ENCODE results near the gene CFAP61. TPM values are rescaled to one million over a fixed set of nuclear protein-coding genes. Genes with fewer than 3 reads are reported as not detected.
"Not testable (repeated sequence)": the region's sequence is repeated elsewhere in the genome, so short reads cannot be mapped to it uniquely, and the experiment has no call there.

The CFAP61 gene
- total RNA-seq, 1 donor from 2014 or later = 2.0 TPM

DNA sequence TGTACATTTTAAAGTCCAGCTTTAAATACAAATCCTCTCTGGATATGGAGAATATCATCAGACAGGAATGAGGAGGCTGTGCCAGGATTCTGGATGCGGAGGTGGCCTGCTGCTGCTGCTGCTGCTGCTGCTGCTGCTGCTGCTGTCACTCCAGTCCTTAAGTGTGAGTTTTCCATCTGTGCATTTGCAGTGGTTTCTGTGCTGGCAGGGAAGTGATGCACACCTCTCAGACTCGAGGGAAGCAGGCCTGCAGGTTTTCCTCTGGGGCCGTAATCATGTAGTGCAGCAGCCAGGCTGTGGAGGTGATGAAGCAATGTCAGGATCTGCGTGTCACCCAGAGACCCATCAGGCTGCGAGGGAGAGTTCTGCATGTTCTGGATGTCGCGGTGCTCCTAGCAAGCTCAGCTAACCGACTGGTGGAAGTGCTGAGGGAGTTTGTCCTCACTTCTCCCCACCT lies 32.0 kb downstream of the CFAP61 start:
- FAIRE-seq (no peak), DNase-seq (ENCODE audit: low spot score in 2 of 2) (no peak)

DNA sequence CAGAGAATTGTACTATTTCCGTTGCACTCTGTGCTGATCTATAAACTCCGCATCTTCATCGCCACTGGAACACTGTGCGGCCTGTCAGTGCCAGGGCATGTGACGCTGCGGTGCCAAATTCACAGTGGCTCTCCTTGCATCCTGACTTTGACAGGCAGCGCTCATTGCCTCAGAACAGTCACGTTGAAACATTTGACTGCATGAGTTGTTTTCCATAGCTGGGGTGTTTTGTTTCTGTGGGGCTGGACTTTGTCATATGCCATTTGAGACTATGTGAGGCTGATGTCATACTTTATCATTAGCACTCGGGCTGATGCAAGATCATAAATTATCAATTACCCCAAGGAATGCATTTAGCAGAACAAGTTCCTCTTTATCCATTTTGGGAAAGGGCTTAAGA lies 32.7 kb downstream of the CFAP61 start:
- DNase-seq (ENCODE audit: low spot score in 2 of 2) (no peak), FAIRE-seq (no peak)

DNA sequence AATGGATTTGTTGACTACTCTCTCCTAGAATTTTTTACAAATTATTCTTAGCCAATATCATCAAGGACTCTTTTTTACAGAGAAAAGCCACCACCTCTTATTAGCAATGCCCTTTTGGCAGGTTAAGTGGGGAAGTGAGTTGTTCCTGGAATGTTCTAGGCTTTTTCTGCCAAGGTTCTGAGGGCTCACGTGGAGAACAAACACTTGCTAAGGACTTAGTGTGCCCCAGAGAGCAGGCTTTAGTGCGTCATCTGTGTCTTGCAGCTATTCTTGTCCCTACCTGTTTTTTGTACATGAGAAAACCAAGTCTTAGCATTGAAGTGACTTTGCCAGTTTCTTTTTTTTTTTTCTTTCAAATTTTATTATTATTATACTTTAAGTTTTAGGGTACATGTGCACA lies 33.5 kb downstream of the CFAP61 start:
- DNase-seq (ENCODE audit: low spot score in 2 of 2) = no peak
- no peak for FAIRE-seq

DNA sequence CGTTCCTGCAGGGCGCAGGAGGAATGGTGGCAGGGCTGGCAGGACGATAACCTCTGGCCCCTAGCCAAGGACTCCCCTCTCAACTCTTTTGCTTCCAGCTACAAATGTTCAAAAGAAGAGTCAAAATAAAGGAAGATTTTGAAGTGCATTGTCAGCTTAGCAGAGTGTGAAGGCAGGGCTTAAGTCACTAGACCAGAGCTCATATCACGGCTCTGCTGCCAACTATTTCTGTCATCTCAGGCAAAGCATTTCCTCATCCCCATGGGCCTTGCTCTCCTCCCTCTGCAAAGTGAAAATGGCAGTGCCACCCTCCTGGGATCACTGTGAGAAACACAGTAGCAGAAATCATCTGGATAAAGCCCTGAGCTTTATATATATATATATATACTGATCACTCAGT lies 36.7 kb downstream of the CFAP61 start:
- no peak for DNase-seq (ENCODE audit: low spot score in 2 of 2)
- FAIRE-seq = no peak

DNA sequence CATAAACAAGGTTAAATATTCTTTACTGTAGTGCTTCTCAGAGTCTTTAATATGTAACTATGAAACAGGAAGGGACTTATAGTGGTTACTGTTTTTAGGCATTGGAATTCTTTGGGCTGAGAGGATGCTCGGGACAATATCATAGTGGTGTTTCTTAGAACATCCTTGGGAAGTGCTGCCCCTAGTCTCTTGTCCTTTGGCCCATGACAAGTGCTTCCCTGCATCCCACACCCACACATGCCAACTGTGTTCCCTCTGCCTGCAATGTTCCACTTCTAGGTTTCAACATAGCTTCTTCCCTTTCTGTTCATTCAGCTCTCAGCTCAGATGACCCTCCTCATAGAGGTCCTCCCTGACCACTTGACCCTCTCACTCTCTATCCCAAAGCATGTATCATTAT lies 37.6 kb downstream of the CFAP61 start:
- DNase-seq (ENCODE audit: low spot score in 2 of 2) = no peak
- FAIRE-seq = no peak

DNA sequence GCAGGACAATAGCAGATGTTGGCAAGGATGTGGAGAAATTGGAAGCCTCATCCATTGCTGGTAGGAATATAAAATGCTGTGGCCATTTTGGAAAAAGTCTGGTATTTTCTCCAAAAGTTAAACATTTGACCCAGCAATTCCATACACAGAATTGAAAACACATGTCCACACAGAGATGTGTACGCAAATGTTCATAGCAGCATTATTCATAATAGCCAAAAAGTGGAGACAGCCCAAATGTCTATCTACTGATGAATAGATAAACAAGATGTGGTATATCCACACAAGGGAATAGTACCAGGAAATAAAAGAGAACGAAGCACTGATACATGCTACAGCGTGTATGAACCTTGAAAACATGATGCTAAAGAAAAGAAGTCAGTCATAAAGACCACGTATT lies 40.5 kb downstream of the CFAP61 start:
- DNase-seq (ENCODE audit: low spot score in 2 of 2) (no peak), FAIRE-seq (no peak)

DNA sequence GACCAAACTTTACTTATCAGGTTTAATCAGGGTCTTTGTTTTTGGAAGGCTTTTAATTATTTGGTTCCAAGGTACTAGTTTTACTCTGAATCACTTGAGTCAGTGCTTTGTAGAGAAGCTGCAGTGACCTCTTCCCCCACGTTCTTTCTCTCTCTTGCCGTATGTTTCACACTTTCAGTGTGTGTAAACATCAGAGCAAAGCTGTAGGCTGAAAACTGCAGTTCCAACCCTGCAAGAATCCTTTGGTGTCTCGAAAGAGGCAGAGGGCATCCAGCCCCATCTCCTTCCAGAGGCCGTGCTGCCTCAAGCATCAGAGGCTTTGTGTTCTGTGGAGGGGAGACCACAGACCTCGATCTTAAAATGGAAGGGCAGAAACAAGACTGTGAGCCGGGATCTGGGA lies 42.1 kb downstream of the CFAP61 start:
- FAIRE-seq = no peak
- DNase-seq (ENCODE audit: low spot score in 2 of 2) = no peak

DNA sequence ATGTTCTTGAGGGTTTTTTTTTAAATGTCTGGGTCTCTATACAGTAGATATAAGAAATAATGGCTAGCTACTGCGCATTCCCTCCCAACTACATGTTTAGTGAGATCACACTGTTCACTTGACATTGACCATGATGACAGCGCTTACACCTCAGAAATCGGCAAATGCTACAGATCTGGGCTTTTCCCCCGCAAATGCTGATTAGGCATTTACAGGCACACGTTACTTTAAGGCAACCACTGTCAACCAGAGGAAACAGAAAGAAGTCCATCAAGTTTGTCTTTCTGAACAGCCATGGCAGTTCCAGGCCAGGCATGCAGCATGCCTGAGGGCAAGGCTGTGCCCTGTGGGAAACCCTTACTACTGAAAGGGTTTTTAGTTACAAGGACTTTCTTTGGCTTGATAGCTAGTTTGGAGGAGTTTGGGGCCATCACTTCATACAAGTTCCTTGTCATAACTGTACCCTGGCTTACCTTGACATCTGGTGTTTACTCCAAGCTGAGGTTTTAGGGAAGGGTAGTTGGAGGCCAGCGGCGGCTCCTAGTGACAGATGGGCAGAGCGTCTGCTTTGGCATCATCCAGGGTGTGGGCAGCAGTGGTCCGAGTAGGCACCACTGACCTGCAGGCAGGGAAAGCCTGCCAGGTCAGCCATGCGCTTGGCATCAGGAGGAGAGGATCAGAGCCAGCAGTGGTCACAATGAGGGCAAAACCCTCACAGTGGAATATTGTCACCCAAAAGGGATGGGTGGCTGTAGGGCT lies 43.0 kb downstream of the CFAP61 start:
- DNase-seq (ENCODE audit: low spot score in 2 of 2) = no peak
- FAIRE-seq = no peak

DNA sequence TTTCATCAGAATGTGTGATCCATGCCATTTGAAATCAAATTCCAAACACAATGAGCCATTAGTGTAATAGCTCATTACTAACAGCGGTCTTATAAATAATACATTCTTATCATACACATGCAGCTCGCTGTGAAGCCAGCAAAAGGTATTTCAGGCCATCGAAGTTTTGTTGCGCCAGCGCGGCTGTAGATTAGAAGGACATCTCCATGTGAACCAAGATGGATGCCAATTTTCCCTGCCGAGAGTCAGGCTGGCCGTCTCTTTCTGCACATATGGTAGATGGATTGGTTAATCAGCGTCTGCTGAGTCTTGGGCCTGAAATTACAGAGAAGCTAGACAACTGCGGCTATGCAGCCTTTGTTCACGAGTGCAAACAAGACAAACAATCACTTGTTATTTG lies 44.1 kb downstream of the CFAP61 start:
- FAIRE-seq = no peak
- DNase-seq (ENCODE audit: low spot score in 2 of 2) = no peak

DNA sequence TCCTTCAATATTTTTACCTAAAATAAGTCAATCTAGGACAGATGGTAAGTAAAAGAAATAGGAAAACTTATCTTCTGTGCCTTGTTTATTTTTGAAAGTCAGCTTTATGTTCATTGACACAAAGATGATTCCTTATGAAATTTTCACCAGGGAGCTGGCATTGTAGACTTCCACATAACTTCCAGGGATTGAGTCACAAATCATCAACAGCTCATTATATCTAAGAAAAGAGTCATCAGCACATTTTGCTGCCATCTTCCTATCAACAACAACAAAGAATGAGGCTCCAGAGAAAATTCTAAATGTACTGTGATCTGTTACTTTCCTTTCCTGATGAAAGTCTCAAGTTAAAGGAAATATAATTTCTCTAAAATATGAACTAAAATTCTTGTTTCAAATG lies 48.5 kb downstream of the CFAP61 start:
- FAIRE-seq (no peak), DNase-seq (ENCODE audit: low spot score in 2 of 2) (no peak)

DNA sequence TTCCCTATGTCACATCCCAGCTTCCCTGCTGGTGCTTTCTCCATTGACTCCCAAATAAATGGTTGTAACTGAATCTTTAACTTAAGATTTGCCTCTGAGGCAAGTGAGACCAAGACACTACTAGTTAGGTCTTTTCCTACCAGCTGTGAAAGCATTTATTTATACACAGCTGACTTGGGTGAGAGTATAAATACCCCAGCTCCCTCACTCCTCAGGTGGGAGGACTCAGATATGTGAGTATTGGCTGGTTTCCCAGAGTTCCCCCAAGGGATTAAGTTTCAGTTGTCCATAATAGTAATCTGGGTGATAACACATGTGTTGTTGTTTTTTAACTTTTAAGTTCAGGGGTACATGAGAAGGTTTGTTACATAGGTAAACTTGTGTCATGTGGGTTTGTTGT lies 49.8 kb downstream of the CFAP61 start:
- FAIRE-seq (no peak), DNase-seq (ENCODE audit: low spot score in 2 of 2) (no peak)

DNA sequence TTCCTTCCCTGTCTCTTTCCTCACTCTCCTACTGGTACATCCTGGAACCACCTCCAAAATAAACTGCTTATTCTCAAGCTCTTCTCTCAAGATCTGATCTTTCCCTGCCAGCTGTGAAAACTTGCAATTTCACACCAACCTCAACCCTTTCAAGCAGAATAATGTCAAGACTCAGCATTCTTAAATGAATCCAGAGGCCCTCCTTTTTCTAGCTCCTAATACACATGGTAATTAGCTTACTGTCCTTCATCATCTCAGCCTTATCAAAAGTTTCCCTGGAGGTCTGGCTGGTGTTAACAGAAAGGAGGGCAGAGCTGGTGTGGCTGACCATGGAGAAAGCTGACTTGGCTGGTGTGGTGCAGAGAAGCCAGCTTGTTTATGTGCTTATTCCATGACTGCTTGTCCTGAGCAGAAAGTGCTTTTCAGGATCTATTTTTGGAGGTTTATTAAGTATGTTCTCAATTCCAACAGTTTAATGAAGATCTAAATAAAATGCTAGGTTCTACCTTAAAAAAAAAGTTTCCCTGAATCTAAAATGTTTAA lies 50.5 kb downstream of the CFAP61 start:
- DNase-seq (ENCODE audit: low spot score in 2 of 2) = no peak
- no peak for FAIRE-seq

DNA sequence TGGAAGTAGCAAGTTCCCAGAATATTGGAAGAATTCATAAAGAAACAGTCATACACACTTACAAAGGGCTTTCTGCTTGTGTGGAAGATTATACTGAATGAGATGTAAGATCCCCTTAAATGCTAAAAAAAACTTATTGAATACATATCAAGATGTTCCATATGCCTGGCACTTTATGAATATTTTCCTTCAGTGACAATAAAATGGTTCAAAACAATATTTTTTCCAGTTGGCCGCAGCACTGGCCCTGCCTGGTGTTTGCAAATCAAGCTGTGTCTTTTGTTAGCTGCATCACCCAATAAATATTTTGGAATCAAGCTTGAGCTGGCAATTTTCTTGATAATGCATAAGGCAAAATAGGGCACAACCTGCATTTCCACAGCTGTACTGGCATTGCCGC lies 51.2 kb downstream of the CFAP61 start:
- no peak for DNase-seq (ENCODE audit: low spot score in 2 of 2)
- FAIRE-seq = no peak

DNA sequence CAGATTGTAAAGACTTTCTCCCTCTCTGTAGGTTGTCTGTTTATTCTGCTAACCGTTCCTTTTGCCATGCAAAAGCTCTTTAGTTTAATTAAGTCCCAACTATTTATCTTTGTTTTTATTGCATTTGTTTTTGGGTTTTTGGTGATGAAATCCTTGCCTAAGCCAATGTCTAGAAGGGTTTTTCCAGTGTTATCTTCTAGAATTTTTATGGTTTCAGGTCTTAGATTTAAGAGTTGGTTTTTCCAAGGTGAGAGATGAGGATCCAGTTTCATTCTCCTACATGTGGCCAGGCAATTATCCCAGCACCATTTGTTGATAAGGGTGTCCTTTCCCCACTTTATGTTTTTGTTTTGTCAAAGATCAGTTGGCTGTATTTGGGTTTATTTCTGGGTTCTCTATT lies 70.9 kb downstream of the CFAP61 start:
- DNase-seq (ENCODE audit: low spot score in 2 of 2); FAIRE-seq: not testable (repeated sequence)

DNA sequence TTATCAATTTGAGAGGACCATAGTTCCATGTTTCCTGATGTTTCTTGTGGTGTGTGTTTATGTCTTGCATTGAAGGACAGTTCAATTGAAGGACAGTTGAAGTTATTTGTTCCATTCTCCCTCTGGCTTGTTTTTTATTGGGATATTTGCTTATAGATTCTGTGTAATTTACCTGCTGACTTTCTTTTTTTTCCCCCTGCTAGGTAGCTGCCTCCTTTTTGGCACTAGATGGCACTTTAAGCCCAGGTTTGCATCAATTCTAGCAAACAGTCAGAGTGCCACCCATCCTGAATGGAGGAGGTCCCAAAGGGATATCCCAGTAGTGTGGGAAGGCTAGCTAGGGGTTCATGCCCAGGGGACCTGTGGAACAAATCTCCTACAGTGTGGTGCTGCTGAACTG lies 78.1 kb downstream of the CFAP61 start:
- FAIRE-seq = no peak
- no peak for DNase-seq (ENCODE audit: low spot score in 2 of 2)

DNA sequence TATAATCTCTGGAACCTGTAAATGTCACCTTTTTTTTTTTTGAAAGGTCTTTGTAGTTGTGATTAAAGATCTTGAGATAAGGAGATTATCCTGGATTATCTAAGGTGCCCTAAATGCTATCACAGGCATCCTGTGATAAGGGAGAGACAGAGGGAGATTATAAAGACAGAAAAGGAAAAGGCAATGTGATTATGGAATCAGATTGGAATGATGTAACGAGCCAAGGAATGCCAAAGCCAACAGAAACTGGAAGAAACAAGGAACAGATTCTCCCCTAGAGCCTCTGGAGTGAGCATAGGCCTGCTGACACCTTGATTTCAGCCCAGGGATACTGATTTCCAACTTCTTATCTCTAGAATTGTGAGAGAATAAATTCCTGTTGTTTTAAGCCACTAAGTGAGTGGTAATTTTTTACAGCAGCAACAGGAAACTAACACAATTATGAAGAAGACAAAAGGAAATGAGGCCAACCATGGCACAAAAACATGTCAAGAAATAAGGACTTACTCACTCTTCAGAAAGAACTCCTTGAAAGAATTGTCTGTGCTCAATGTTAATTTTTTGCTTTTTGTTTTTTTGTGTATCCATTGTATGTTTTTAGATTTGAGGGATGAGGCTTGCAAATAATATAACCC lies 82.7 kb downstream of the CFAP61 start:
- no peak for DNase-seq (ENCODE audit: low spot score in 2 of 2)
- FAIRE-seq = no peak

DNA sequence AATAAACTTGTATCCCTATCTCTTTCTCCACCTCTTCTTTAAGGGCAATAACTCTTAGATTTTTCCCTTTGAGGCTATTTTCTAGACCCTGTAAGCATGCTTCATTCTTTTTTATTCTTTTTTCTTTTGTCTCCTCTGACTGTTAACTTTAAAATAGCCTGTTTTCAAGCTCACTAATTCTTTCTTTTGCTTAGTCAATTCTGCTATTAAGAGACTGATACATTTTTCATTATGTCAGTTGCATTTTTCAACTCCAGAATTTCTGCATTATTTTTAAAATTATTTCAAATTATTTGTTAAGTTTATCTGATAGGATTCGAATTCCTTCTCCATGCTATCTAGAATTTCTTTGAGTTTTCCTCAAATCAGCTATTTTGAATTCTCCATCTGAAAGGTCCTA lies 84.0 kb downstream of the CFAP61 start:
- FAIRE-seq (no peak), DNase-seq (ENCODE audit: low spot score in 2 of 2) (no peak)

DNA sequence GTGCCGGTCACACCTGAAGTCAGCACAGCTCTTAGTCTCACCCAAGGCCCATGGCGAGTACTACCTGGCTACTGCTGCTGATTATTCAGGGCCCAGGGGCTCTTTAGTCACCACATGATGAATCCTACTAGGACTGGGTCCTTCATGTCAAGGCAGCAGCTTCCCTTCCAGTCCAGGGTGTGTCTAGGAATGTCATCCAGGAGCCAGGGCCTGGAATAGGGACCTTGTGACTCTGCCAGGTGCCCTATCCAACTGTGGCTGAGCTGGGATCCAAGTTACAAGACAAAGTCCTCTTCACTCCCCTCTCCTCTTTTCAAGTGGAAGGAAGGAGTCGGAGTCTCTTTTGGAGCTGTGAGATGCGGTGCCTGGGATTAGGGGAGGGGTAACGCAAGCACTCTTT lies 85.5 kb downstream of the CFAP61 start:
- no peak for FAIRE-seq
- DNase-seq (ENCODE audit: low spot score in 2 of 2) = no peak

DNA sequence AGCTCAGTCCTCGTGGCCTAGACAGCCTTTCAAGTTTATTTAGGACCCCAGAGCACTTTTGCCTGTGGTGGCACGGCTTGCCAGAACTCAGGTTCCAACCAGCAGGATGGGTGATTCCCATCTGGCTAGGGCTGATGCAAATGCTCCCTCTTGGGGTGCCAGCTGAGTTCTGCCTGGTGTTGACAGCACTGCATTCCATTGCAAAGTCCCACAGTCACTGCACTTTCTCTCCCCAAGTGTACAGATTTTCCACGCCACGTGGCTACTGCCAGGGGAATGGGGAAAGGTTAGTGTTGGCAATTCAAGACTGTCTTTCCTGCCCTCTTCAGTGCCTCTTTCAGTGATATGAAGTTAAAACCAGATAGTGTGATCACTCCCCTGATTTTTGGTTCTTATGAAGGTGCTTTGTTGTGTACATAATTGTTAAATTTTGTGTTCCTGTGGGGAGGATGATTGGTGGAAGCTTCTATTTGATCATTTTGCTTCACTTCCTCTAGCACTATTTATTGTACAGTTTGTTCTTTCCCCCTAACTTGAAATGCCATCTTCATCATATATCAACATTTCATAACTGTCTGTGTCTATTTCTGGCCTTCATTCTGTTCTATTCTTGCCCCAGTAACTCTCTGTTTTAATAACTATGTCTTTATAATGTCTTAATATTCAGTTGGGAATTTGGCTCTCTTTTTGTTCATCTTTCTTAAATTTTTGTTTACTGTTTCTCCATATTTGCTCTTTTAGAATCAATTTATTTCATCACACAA lies 86.2 kb downstream of the CFAP61 start:
- FAIRE-seq = no peak
- DNase-seq (ENCODE audit: low spot score in 2 of 2) = no peak

DNA sequence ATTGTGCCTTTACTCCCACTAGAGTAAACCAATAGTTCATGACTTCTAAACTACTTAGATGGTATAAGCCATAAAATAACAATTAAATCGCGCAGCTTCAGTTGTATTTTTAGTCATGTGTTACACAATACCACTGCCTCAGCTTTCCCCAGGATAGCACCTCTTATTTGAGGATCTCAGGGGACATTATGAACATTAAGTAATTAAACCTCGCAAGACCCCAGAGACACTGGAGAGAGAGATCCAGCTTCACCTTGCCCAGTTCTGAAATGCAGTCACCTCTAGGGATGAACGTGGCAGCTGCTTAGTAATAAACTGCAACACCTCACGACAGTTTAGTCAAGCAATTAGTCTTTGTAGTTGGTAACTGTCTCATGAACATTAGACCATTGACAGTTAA lies 87.1 kb downstream of the CFAP61 start:
- FAIRE-seq (no peak), DNase-seq (ENCODE audit: low spot score in 2 of 2) (no peak)

DNA sequence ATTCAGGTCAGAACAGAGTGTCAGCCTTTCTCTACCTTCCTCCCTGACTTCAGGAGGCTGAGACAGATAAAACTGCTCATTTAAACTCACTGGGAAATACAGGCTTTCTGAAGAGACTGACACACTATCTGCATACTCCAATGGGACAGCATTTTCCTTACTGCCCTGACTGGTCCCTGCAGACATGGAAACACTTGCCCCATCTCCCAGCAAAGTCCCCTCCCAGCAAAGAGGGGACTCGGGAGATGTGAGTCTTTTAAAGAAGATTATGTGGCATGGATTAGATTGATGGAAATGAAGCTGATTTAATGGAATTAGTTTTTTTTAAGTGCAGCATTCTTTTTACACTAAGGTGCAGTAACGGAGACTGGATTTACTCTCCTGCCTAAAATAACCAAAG lies 90.8 kb downstream of the CFAP61 start:
- no peak for DNase-seq (ENCODE audit: low spot score in 2 of 2)
- FAIRE-seq = no peak
